Endometrial microvascular endothelial cells (primary cell): ENCODE results near the gene ZCCHC7. TPM values are rescaled to one million over a fixed set of nuclear protein-coding genes. Genes with fewer than 3 reads are reported as not detected.

ENCODE experiments used
- in situ Hi-C: cut with HindIII; loops from 2 replicates; pipeline ENCODE4 v1.10.0; 2017; ENCODE audit warnings: low sequenced_read_pairs, low pct_unique_long_range_greater_than_20kb; ENCODE audit errors: inconsistent ontology term
- total RNA-seq: library from RNA; depleted of rRNA; stranded (reverse); fragments of >200 nt; gene quantifications from one replicate; pipeline ENCODE4 v1.2.3, GENCODE V29; 2015; ENCODE audit errors: inconsistent ontology term

Gene ZCCHC7
- total RNA-seq, 1 donor from 2014 or later = 8.3 TPM

DNA sequence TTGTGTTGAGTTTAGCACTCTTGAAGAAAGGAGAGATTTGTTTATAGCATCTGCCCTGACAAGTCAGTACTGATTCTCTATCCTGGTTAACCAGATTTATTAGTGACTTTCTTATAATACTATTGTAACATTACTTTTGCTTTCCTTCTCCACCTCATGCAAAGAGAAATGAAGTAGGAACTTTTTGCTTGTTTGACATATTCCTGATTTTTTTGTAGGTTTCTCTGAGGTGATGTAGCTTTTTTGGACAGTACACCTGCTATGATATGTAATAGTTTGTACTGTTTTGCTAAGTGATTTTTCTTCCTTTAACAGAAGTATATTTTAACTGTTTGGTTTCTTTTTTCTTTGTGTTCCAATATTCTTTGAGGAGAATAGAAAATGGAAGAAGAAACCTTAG, 117.7 kb downstream of the ZCCHC7 start:
- in situ Hi-C loops = no loop called here

DNA sequence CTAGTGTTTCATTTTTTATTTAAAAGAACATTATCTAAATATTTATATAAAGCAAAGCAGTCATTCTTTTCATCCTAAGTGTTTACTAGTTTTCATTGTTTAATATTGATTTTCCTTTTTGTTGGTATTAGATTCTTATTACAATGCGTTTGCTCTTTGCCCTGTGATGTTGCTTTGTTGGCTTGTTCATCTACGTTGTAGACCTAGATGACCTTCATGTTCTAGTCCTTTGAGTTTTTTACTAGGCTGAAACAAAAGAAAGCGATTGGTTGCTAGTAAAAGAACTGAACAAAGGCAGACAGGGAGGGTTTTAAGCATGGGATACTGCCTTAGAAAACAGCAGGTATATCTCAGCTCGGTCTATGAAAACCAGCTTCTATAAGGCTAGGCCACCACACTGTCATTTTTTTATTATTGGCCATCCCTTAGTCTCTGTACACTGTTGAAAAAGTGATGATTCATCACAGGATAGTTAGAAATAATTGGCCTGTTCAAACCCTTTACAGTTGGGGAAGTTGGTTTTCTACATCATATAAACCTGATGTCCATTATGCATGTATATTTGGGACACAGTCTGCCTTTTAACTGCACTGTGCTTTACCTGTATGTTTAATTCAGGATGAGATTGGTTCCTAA, 119.0 kb downstream of the ZCCHC7 start:
- in situ Hi-C loops = no loop called here

DNA sequence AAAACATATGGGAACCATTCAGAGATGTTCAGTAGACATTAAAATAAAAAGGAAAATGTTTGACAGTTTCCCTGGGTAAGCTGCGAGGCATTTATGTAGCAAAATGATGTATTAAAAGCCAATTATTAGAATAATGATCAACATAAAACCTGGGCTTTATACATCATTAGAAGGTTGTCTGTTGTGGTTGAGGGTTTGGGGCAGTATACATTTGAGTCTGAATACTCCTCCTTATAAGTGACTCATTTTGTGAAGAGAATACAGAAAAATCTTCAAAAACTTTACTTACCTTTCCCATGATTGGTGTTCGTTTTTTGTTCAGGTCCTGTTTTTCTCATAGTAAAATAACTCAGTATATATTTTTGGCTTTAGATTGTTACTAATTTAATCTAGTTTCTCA, 119.5 kb downstream of the ZCCHC7 start:
- in situ Hi-C loops = no loop called here

DNA sequence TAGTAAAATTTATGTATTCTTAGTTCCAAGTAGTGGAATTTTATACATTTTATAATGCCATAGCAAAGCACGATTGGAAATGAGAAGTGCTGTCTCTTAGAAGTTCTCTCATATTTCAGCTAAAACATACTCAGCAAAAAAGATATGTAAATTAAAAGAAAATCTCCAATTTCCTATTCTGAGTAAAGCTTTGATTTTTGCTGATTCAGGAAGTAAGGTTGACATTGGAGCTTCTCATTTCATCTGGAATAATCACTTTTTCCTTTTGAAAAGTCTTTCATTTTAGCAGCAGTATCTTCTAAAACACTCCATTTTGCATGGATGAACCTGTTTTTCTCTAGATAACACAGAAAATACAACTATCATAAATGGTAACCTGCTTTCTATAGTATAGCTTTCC, 121.0 kb downstream of the ZCCHC7 start:
- in situ Hi-C loops = no loop called here

DNA sequence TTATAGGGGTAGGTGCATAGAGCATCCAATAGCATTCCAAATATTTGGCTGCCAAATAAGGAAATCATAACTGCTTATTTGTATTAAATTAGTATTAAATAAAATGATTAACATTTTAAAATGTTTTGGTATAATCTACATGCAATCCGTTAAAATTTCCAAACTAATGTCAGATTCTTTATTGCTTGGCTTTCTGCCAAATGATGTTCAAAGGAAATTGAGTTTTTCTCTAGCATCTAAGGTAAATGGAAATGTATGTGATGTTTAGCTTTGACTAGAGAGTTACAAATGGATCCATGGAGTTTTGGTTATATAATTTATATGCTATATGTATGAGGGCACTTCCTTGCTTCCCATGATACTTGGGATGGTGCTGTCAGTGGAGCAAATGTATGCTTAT, 121.7 kb downstream of the ZCCHC7 start:
- in situ Hi-C loops = no loop called here

DNA sequence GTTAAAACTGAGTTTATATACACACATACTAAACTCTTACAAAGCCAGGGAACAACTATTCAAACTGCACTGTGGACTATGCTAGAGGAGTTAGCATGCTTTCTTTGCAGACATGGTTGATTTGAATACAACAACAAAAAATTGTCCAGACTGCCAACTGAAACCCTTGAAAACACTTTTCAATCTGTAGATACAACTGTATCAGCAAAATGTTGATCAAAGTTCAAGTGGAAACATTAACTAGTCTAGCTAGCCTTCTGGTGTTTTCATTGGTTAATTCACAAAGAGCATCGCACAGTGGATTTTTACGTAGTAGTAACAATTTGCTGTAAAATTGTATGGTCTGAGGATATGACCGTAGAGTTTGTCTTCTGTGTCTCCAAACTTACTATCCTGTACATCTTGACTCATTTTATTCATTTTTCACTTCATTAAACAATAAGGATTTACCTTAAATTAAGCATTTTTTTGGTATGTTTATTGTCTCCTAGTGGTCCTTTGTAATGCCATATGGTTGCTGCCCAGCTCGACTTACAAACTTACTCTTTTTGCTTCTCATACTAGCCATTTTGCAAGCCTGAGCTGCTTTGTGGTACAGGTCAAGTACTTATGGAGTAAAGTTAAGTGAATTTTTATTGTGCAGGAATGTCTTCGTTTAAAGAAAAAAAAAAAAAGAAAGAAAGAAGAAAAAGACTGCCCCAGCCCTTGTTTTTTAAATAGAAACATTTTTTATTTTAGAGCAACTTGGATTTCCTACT, 123.4 kb downstream of the ZCCHC7 start:
- in situ Hi-C loops = no loop called here

DNA sequence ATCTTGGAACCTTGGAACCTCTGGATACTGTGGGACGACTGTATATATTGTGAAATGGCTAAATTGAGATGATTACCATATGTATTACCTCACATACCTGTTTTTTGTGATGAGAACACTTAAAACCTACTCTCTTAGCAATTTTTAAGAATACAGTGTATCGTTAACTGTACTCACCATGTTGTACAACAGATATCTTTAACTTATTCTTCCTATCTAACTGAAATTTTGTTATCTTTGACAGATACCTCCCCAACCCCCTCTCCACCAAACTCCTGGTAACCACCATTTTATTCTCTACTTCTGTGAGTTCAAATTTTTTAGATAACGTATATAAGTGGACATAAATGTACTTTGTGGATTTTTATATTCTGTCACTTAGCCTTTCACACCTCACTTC, 126.5 kb downstream of the ZCCHC7 start:
- in situ Hi-C loops = no loop called here

DNA sequence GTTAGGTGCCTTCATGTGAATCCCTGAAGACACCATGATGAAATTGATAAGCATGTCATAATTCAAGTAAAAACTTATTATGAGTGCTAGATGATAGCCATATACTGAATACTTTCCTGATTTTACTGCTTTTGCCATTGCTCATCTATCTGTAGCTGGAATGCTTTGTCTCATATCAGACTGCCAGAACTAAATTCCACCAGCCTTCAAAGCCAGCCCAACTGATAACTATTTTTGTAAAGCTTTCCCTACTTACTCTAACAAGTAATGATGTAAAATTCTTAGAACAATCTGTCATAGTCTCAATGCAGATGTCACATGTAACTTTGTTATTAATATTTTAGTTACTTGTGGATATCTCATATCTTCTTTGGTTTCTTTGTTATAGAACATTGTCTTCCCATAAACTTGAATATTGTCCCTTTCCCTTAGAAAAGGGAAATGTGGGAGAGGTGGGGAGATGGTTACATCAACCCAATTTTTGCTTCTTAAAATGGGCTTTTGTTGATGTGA, 128.3 kb downstream of the ZCCHC7 start:
- in situ Hi-C loops = no loop called here

DNA sequence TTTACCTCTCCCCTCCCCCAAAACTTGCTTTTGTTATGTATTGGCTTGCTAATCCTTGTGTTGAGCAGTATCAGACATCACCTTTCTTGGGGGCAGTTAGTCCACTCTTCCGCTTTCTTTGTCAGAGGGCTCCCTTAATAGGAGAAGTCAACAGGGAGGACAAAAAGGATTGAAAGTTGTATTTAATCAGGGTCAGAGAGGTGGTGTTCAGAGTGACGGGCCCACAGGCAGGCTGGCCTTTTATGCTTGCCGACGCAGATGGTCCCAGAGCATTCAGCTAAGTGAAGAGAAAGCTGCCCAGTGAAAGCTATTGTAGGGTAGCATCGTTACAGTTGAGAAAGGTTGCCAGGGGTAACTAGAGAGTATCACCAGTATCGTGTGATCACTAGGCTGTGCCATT, 131.1 kb downstream of the ZCCHC7 start:
- in situ Hi-C loops = no loop called here

DNA sequence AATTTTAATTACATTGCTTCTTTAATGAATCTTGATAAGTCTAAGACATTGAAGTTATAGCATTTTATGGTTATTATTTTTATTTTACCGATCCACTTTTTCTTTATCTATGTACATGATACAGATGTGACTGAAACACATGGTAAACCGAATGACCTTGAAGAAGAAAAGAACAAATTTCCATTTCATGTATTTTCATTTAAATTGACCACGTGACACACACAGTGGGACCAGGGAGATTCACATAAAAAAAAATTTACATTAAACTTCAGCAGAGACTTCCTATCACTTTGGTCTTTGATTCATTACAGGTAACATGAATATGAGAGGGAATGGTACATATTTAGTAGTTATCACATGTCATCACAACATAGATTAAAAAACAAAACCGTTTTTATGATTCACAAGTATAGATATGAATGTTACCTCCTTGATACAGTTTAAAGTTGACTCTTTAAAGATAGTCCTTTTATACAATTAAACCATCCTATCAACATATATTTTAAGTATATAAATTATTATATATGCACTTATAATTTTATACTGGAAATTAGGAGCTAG, 133.1 kb downstream of the ZCCHC7 start:
- in situ Hi-C loops = no loop called here

DNA sequence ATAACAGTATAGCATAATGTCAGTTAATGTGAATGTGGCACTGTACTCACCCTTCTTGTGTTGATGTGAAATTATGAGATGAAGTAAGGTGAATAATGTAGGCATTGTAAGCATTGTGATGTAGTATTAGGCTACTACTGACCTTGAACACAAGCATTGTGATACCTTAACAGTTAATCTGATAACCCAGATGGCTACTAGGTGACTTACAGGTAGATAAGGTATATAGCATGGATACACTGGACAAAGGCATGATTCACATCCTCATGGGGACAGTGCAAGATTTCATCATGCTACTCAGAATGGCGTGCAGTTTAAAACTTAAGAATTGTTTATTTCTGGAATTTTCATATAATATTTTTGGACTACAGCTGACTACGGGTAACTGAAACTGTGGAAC, 134.8 kb downstream of the ZCCHC7 start:
- in situ Hi-C loops = no loop called here

DNA sequence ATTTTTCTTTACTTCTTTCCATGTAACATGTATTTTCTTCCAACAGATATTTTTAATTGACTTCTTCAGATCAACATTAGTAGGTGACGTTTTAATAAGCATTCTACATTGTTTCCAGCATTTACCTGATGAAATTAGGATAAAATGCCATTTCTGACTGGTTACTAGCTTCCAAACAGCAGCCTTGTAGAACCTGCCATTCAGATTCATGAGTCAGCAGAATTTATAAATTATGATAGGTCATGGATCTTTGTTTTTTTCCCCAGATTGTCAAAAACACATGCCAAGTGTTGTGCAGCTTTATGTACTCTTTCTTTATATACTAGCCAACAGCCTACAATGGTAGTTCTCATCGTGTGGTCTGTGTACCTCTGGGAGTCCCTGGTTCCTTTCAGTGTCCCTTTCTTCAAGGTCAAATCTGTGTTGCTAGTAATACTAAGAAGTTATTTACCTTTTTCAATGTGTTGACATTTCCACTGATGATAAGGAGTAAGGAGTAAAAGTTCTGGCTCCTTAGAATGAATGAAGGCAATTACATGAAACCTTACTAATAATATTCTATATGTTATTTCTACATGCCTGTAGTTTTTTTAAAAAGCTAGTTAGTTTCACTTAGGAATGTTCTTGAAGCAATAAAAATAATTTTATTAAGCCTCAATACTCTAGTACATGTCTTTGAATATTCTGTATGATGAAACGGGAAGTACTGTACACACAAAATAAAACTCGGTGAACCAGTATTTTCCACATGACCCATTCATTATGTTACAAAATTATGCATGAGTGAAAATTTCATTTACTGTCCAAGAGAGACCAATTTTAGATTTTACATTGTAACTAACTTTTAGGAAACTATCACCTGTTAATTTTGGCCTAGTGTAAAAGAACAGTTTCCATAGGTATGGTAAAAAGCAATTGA, 135.8 kb downstream of the ZCCHC7 start:
- in situ Hi-C loops = no loop called here

DNA sequence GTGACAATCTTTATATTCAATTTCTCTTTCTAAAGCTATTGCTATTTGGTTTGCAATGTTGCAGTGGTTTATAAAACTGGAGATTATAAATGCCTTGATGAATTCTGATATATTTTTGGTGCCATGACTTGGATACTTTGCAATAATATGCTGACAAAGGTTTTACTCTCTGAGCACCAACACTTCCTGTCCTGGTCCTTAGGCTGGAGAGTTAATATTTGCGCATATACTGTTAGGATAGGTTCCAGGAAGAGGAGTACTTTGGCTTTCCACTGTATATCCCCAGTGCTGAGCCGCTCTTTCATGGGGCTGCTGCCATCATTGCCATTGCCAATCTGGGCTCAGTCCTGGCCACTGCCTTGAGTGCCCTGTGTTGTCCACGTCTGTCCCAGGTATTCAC, 139.6 kb downstream of the ZCCHC7 start:
- in situ Hi-C loops = no loop called here

DNA sequence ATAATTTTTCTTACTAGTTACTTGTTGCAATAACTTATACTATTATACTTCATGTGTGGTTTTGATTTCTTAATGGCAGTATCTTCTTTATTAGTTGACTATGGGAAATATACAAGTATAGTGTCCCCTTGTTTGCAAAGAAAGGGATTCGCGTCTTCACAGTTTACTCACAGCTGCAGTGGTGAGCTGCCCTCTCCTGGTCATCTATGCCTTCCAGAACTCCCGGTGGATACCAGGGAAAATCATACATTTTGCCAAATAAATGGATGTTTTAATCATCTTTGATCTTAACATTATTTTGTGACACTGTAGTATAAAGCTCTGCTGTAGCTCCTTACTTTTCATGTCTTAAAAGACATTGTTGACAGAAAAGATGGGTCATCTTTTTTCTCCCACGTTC, 142.0 kb downstream of the ZCCHC7 start:
- in situ Hi-C loops = no loop called here

DNA sequence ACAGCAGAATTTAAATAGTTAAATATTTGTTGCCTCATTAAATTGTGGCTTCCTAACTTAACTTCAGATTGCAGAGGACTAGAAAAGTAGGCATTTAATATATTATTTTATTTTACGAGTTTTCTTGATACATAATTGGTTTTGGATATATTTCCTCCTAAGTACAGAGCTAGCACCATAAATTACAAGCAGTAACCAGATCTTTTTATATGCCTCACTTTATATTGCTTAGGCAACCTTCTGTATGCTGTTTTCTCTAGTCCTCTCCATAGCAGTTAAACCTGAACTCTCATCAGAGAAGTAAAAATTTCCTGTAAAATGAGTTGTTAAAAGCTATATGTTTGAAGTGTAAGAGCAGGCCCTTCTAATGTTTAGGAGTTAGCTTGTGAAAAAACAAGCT, 144.2 kb downstream of the ZCCHC7 start:
- in situ Hi-C loops = no loop called here

DNA sequence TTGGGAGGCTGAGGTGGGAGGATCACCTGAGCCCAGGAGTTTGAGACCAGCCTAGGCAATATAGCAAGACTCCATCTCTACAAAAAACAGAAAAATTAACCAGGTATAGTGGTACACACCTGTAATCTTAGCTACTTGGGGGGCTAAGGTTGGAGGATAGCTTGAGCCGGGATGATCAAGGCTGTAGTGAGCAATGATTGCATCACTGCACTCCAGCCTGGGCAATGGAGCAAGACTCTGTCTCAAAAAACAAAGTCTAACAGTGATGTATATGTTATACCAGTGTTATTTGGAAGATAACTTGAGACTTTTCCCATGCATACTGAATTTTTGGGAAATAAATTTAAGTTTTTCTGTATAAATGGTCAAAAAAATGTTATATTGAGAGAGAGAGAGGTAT, 146.3 kb downstream of the ZCCHC7 start:
- in situ Hi-C loops = no loop called here

DNA sequence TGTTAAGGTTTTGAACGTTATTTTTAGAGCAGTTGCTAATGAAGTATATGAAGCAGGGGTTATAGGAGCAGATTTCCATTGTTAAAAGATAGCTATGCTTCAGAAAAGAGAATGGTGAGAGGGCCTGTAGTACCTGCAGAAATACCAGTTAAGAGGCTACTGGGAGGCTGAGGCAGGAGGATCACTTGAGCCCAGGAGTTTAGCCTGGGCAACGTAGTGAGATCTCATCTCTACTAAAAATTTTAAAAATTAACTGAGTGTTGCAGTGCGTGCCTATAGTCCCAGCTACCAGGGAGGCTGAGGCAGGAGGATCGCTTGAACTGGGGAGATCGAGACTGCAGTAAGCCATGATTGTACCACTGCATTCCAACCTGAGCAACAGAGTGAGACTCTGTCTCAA, 148.8 kb downstream of the ZCCHC7 start:
- in situ Hi-C loops = no loop called here

DNA sequence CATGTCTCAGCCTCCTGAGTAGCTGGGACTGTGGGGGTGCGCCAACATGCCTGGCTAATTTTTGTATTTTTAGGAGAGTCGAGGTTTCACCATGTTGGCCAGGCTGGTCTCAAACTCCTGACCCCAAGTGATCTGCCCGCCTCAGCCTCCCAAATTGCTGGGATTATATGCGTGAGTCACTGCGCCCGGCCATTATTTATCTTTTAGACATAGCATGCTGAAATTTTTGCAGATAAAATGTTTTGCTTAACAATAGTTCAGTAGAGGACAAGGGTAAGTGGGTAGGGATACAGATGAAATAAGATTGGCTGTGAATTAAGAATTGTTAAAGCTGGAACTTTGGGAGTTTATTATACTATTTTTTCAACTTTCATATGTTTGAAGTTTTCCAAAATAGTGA, 151.3 kb downstream of the ZCCHC7 start:
- in situ Hi-C loops = no loop called here

DNA sequence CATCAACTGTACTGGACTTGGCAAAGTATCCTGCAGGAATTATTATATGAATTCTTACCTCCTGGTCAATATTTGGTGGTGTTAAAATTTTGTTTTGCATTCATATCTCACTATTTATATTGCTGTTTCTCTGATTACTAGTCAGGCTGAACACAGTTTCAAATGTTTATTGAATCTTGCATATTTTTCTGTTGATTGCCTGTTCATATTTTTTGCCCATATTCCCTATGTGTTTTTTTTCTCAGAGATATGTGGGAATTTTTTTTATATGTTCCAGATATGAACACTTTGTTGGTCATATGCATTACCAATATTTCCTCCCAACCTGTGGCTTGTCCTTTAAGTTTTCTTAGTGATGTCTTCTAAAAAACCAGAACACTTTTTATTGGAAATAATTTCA, 153.2 kb downstream of the ZCCHC7 start:
- in situ Hi-C loops = no loop called here
